GM19023 (cell line): ENCODE data around the gene NUTF2.
A peak's percentile ranks its signal among the peaks of the same experiment; 100 is the strongest.
"Not testable (repeated sequence)": the region's sequence is repeated elsewhere in the genome, so short reads cannot be mapped to it uniquely, and the experiment has no call there.

Source experiments
- ATAC-seq: cut with Tn5 transposase; IDR thresholded peaks from one replicate; pipeline ENCODE4 v1.9.1; 2021; ENCODE audit warnings: mild to moderate bottlenecking, moderate library complexity; ENCODE audit not compliant: unreplicated experiment

The NUTF2 gene

DNA sequence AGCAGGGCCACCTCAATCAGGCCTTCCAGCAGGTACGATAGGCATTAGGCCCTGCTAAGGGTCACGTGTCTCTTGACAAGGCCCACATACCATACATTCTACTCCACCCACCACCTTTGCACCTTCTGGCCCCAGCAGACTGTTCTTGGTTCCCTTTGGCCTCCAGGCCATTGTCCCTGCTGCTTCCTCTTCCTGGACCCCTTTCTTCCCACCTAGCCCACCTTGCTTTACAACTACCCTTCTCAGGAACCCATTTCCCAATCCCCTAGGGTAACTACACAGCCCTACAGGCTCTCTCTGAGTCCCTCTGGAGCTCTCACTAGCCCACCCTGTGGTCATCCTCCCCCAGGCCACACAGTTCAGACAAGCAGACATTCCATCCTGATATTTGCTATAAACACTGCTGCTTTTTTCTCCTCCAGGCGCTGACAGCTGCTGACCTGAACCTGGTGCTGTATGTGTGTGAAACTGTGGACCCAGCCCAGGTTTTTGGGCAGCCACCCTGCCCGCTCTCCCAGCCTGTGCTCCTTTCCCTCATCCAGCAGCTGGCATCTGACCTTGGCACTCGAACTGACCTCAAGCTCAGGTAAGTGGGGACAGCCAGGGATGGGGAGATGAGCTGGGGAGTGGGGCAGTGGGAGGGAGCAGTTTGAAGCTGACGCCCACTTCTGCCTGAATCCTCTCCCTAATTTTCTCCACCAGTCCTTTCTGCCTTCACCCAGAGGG, 36.6 kb downstream of the NUTF2 start:
- ATAC-seq: no peak

DNA sequence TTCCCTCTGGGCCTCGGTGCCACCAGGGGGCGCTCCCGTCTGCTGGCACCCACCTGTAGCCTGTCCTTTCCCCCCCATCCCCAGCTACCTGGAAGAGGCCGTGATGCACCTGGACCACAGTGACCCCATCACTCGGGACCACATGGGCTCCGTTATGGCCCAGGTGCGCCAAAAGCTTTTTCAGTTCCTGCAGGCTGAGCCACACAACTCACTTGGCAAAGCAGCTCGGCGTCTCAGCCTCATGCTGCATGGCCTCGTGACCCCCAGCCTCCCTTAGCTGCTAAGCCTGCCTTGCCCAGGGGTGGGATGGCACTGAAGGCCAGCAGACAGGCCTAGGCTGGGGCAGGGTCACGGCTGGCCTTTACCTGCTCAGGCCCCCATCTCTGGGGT, 37.1 kb downstream of the NUTF2 start:
- no peak for ATAC-seq

DNA sequence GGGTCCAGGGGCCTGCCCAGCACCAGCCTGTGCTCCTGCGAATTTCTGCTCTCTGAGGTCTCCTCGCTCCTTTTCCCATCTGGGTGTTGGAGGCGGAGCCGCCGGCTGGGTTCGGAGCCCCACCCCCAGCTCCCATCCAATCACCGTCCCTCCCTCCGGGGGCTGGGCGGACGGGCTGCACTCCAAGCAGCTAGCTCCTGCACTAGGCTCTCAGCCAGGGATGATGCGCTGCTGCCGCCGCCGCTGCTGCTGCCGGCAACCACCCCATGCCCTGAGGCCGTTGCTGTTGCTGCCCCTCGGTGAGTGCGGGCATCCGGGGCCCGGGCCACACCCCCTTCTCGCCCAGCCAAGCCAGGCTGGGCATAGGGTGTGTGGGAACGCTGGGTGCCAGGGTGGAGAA, 38.0 kb downstream of the NUTF2 start, which contains the start of gene NRN1L:
NRN1L (plus strand) TSS at position 202 of the 400 bp plus-strand sequence; CDS start at position 221, 19 bp downstream.
- no peak for ATAC-seq

DNA sequence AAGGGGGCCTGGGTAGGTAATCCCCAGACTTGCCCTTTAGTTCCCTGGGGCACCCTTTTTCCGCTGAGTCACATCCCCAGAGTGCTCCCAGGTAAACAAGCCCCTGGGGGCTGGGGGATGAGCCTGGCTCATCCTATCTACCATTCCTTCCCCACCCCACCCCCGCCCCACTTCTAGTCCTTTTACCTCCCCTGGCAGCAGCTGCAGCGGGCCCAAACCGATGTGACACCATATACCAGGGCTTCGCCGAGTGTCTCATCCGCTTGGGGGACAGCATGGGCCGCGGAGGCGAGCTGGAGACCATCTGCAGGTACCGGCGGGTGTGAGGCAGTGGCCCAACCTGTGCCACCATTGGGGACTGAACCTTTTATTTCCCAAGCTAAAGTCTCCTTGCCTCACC, 38.8 kb downstream of the NUTF2 start:
- no peak for ATAC-seq

DNA sequence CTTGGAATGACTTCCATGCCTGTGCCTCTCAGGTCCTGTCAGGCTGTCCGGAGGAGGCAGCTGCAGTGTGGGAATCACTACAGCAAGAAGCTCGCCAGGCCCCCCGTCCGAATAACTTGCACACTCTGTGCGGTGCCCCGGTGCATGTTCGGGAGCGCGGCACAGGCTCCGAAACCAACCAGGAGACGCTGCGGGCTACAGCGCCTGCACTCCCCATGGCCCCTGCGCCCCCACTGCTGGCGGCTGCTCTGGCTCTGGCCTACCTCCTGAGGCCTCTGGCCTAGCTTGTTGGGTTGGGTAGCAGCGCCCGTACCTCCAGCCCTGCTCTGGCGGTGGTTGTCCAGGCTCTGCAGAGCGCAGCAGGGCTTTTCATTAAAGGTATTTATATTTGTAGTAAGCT, 39.2 kb downstream of the NUTF2 start:
- ATAC-seq: no peak

DNA sequence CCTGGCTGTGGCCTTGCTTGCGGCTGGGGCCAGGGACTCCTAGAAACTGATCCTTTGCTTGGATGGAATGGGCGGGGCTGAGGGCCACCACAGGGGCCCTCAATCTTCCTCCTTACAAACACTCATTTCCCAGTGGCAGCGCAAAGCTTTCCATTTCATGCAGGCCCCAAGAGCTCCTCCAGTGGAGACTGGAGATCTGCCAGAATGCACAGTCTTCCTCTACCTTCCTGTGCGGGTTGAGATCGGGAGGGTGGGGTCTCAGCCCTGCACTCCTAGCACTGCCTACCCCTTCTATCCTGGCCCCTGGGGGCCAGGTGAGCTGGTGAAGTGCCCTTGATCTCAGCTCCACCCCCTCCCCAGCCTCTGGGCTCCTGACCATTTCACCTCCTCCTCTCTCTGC, 39.7 kb downstream of the NUTF2 start:
- no peak for ATAC-seq

DNA sequence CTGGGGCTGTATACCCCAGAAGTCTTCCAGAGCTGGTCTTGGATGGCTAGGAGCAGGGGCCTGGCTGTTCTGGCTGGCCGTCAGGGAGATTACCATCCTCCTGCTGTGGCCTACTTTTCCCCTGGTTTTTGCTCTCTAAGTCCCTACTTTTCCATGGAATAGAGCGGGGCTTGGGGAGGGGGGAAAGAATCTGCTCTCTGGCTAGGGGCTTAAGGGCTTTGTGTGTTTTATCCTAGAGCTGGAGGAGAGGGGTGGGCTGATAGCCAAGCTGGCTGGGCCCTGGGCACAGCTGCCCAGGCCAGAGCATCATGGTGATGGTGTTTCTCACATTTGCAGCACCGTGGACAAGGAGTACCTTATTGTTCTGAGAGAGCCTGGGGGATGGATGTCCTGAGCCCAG, 41.6 kb downstream of the NUTF2 start:
- ATAC-seq: no peak

DNA sequence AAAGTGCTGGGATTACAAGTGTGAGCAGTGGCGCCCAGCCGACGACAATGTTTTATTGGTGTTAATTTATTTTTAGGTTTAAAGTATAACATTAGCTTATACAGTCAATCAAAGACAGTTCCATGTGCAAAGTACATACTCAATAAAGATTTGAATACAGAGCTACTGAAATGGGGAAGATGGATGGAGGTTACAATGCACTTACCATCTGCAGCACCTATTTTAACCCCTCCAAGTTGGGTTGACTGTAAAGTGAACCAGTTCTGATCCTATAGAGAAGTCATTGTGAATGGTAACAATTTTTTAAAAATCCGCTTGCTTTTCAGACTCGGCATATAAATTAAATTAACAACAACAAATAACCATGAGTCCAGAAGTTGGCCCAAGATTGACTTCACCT, 45.6 kb downstream of the NUTF2 start:
- ATAC-seq: no peak

DNA sequence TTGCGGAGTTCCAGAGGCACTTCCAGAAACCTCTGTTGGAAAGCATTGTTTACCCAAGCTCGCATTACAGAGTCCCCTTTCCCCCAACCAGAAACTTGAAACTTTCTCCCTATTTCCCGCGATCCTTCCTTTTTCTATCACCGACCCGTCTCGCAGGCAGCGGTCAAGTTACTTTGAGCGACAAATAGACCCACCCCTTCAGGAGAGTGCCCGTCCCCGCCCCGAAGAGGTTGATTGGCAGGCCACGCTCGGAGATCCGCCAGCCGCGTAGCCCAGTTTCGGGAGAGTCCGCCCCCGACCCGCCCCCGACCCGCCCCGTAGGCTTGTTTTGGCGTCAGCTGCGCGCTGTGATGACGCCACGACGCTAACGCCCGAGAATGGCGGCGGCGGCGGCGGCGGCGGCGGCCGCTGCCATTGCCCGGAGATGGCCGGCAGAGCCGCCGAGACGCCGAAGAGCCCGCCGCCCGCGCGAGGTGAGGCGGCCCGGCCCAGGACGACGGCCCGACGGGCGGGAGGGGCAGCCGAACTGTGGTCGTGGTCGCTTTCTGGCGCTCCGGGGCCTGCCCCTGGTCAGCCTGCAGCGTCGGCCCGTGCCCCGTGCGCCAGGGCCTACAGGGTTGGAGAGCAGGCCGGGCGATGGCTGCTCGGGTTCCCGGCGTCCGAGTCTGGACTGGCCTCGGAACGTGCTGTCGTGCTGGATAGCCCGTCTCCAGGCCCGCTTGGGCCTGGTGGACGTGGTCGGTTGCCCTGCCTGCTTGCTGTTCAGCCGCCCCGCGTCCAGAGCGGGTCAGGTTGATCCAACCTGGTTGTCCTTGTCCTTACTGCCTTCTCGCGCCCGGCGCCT, 46.4 kb downstream of the NUTF2 start, which contains the start of gene PSKH1:
PSKH1 (plus strand) TSS at position 356 of the 844 bp plus-strand sequence. CDS start 15,496 bp downstream, outside the sequence.
- ATAC-seq: peak; percentile 95

DNA sequence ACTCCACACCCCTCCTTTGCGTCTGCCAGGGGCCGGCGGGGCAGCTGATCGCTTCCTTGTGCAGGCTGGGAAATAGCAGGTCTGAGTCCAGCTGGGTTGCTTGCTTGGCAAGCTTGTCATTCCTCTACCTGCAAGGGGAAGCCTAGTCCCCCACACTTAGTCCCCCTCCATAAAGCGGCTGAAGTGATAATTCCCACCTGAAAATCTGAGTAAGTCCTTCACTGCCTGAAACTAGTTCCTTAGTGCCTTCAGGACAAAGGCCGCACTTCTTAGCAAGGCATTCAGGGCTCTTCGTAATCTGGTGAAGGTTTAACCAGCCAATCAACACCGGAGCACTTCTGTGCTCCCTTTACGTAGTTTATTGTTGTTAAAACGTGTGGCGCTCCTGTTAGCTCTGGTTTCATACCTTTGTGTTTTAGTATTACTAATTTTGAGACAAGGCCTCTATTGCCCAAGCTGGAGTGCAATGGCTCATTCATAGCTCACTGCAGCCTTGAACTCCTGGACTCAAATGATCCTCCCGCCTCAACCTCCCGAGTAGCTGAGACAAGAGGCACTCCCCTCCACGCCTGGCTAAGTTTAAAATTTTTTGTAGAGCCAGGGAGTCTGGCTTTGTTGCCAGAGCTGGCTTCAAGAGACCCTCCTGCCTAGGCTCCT, 47.1 kb downstream of the NUTF2 start:
- no peak for ATAC-seq

DNA sequence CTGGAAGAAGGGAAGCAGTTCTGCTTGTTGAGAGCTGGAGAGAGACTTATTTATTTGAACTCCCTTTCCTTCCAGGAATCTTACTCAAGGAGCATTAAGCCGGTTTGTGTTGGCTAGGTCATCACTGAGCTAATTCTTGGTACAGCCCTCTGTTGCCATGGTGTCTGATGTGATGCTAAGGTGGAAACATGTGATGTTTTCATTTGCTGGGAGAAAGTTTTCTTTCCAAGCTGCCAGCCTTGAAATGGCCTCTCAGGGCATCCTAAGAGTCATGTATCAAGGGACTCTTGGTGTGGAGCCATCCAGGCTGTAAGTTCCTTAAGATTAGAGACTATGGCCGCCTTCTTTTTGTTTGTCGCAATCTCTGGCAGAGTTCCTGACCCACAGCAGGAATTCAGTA, 50.5 kb downstream of the NUTF2 start:
- no peak for ATAC-seq

DNA sequence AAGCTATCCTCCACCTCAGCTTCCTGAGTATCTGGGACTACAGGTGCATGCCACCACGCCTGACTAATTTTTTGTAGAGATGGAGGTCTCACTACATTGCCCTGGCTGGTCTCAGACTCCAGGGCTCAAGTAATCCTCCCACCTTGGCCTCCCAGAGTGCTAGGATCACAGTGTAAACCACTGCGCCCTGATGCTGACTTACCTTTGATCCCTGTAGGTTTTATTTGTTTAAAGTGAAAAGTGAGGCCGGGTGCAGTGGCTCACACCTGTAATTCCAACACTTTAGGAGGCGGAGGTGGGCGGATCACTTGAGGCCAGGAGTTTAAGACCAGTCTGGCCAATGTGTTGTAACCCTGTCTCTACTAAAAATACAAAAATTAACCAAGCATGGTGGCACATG, 55.0 kb downstream of the NUTF2 start:
- no peak for ATAC-seq

DNA sequence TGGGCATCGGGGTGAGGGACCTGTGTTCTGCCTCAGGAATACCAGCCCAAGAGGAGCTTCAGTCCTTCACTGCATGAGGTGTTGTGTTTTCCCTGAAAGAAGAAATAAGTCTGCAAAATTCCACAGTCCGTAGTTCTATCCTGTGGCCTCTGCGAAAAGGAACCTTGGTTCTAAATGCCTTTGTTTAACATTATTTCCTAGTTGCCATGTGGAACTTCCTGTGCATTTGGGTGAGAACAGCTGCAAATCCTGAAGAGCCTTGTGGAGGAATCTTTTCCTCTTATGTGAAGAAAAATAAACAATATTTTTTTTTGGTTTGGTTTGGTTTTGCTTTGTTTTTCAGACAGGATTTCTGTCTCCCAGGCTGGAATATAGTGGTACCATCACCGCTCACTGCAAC, 56.1 kb downstream of the NUTF2 start:
- ATAC-seq: no peak

DNA sequence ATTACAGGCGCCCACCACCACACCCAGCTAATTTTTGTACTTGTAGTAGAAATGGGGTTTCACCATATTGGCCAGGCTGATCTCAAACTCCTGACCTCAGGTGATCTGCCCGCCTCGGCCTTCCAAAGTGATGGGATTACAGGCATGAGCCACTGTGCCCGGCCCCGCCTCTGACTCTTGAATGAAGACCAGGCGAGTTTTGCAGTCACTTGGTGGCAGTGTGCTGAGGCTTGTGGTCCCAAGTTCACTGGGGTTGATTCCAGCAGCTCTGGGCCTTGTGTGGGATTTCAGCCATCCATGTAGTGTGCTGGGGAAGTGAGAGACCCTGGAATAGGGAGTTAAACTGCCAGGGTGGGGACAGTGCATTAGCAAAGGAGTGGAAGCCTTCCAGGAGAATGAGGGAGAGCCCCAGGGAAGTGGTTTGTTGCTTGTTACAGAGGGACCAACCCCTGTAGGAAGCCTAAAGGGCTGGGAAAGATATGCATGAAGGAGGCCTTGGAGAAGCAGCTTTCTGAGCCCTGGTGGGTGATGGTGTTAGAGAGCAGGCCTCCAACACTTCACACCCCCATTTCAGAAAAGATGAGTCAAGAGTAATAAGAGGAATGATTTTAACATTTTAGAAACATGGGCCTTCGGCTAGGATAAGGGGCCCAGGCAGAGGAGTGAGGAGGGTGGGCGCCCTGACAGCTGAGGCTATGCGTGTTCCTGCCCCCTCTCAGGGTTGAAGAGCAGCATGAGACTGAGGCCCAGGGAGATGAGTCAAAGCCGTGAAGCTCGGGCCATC, 60.9 kb downstream of the NUTF2 start:
- ATAC-seq: no peak

DNA sequence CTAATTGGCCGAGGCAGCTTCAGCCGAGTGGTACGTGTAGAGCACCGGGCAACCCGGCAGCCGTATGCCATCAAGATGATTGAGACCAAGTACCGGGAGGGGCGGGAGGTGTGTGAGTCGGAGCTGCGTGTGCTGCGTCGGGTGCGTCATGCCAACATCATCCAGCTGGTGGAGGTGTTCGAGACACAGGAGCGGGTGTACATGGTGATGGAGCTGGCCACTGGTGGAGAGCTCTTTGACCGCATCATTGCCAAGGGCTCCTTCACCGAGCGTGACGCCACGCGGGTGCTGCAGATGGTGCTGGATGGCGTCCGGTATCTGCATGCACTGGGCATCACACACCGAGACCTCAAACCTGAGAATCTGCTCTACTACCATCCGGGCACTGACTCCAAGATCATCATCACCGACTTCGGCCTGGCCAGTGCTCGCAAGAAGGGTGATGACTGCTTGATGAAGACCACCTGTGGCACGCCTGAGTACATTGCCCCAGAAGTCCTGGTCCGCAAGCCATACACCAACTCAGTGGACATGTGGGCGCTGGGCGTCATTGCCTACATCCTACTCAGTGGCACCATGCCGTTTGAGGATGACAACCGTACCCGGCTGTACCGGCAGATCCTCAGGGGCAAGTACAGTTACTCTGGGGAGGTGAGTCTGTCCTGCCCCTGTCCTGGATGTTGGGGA, 62.5 kb downstream of the NUTF2 start:
- no peak for ATAC-seq

DNA sequence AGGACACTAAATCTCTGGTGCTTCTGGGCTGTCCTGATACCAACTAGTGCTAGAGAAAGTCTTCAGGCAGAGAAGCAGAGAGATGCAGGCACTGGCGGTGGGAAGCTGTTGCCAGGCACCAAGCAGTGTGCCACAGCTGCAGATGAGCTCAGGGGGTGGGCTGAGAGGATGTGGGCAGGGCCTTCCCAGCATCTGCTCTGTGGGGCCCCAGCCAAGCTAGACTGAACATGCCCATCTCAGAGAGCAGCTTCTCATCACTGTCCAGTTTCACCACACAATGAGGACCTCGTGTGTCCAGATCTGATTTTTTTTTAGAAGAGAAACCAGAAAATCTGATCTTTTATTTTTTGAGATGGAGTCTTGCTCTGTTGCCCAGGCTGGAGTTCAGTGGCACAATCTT, 63.4 kb downstream of the NUTF2 start:
- peak; percentile 54 for ATAC-seq

DNA sequence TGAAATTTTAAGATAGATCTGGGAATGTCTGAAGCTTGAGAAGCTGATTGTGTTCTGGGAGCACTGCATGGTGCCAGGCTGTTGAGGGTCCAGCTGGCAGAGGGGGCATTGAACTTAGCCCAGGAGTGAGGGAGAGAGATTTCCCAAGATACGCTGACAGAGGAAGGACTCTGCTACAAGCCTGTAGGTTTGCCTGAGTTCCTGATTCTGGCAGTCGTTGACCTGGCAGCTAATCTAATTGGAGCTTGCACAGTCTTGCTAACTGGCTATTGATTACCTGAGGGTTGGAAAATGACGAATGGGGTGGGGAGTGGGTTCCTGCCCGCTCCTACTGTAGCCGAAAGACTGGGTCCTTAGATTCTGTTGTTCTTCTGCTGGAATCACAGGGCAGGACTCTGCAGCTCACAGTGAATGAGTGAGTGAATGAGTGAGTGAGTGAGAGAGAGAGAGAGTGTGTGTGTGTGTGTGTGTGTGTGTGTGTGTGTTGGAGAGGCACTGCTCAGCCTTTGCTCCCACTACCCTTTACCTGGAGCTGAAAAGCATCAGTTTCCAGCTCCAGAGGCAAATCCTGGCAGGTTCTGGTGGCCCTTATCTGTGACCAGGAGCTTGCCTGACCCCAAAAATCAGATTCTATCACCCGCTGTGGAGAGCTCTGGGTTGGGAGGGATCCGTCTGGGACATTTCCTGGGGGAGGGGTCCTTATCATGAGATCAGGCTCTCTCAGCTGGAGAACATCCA, 68.2 kb downstream of the NUTF2 start:
- no peak for ATAC-seq

DNA sequence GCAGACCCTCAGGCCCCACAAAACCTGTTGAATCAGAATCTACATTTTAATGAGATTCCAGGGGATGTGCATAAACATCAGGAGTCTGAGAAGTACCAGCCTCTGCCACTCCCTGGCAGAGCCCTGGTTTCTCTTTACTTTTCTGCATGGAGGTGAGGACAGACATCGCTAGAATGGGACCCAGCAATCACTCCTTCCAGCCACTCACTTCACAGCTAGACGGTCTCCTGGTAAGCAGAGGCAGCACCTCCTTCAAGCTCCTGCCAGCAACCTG, 68.7 kb downstream of the NUTF2 start:
- not testable (repeated sequence) for ATAC-seq

DNA sequence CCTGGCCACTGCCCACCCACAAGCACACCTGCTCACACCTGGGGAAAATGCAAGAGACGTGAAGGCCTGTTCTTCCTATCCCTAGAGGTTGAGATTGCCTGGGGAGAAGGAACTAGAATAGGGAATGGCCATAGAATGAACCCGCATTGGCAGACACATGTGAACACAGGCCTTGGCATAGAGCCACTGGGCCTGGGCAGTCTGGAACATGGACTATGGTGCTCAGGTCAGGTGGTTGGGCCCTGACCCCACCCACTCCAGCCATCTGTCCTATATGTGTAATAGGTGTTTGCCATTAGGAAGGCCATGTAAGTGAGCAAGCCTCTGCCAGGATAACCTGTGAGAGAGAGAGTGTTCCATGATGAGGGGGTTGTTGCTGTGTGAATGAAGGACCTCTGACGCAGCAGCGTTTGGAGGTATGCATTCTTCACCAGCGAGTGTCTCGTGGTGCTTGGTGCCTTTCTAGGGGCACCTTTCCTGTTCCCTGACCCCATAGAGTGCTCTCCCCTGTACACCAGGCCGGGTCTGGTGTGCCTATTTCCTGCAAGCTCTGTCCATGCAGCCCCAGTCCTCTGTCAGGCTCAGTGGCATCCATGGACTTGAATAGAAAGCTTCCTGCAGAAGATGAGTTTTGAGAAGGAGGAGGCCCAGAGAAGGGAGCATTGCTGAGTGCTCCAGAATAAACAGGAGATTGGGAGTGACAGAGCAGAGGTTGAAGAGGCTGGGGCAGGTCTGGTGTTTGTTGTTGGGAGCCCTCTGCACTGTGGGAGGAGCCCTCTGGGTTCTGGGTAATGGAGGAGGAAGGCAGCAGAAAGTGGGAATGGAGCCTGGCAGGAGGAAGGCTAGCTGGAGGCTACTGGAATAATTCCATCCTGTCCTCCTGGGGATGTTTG, 69.3 kb downstream of the NUTF2 start:
- no peak for ATAC-seq
